ENCODE measurements around the gene CDK9. TPM values are rescaled to one million over a fixed set of nuclear protein-coding genes. Genes with fewer than 3 reads are reported as not detected.
A peak's percentile ranks its signal among the peaks of the same experiment; 100 is the strongest.

CDK9 gene
- polyA plus RNA-seq, 1 donor: 58.7 TPM

DNA sequence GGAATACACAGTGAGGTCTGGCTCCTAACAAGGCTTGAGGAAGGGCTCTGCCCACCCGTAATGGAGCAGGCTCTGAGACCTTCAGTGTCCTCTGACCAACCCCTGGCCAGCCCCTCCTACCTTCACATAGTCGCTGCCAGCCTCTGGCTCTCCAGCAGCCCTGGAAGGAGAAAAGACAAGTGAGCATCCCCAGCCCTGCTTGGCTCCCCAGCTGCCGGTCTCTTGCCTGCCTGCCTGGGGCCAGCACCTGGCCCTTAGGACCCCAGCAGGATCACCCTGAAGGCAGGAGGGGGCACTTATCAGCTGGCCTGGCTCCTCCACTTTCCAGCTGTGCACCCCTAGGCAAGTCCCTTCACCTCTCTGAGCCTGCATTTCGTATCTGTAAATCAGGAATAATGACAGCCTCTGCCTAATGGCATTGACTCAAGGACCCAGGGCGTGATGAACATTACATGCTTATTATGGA is 24.3 kb upstream of the CDK9 start:
- no peak for DNase-seq

DNA sequence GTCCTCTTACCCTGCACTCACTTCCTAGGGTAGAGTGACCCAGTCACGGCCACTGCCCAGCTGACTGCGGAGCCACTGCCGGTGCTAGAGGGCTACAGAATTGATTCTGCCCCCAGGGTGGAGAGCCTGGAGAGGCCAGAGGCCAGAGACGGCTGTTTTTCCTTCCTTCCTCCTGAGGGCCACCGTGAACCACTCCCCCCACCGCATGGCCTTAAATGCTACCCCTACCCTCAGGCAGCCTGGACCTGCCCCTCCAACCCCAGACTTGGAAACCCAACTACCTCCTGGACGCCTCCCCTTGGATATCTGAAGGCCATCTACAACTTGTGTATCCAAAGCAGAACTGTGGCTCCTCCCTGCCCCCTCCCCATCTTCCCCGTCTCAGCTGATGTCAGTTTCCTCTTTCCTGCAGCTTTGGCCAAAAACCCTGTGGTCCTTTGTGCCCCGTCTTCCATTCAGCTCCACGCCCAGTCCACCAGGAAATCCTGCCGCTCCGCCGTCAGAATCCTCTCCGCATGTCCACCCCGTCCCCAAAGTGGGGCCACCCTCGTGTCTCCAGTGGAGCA is 23.6 kb upstream of the CDK9 start:
- DNase-seq: no peak

DNA sequence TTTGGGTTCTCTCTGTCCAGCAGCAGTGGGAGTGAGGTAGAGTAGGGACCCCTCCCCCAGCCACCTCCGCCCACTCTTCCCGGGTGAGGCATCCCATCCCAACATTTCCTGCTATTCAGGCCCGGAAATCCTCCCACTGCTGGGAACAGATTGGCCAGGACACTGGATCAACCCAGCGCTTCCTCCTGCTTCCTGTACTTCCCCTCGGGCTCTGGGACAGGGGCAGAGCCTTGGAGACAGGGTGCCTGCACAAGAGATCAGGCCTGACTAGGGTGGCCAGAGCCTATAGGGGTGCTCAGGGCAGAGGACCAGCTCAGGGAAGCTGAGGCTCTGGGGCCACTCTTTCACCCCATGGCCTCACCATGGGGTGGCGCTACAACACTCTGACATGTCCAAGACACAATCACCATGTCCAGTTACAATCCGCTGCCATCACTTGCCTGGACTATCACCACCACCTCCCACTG is 21.9 kb upstream of the CDK9 start:
- DNase-seq: no peak

DNA sequence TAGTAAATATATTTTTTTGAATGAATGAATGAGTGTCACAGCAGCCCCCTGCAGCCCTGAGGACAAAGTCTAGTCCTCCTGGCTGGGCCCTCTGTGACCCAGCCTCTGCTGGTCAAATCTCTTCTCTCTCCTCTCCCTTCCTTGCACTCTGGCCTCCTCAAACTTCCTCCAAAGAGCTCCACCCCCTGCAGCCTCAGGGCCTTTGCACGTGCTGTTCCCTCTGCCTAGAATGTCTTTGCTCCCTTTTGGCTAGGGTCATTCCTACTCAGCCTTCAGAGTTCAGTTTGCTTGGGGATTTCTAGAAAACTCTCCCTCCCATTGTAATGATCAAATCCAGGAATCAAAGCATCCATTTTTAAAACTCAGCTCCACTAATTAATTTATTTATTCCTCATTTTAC is 20.4 kb upstream of the CDK9 start:
- DNase-seq: no peak

- DNase-seq: no peak
Observed at GRCh38 chr9:127767410-127767809, 18.4 kb upstream of the CDK9 start.

DNA sequence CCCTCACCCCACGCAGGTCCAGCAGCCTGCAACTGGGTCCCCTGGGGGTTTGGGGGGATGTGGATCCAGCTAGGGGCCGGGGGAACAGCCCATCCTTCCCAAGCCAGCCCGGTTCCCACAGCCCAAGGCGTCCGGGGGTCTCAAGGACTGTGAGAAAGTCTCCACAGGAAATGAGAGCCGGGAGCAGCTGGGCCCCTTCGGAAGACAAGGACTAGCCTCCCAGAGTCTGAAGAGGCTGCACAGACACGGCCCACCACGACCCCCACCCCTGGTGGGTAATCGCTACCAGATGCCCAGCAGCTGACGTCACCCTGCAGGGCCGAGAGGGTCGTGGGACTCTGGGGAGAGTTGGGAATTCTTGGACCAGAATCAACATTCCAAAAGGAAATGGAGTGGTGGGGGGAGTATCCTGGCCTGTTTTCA is 17.9 kb upstream of the CDK9 start:
- no peak for DNase-seq

DNA sequence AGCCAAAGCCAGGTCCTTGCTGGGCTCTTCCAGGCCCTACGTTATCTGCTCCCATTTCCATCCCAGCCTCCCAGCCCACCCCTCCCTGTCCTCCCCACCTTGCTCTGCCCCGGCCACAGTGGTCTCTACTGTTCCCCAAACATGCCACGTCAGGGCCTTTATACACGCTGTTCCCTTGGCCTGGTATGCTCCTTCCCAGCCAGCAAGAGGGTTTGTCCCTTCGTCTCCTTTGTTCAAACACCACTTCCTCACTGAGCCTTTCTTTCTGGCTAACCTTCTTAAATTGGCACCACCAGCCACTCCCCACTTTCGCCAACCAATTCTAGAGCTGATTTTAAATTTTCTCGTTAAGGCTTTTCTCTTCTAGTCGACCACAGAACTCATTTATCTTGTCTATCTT is 17.1 kb upstream of the CDK9 start:
- DNase-seq: no peak

GRCh38 chr9:127769101-127769500 is 16.7 kb upstream of the CDK9 start:
- DNase-seq: no peak

DNA sequence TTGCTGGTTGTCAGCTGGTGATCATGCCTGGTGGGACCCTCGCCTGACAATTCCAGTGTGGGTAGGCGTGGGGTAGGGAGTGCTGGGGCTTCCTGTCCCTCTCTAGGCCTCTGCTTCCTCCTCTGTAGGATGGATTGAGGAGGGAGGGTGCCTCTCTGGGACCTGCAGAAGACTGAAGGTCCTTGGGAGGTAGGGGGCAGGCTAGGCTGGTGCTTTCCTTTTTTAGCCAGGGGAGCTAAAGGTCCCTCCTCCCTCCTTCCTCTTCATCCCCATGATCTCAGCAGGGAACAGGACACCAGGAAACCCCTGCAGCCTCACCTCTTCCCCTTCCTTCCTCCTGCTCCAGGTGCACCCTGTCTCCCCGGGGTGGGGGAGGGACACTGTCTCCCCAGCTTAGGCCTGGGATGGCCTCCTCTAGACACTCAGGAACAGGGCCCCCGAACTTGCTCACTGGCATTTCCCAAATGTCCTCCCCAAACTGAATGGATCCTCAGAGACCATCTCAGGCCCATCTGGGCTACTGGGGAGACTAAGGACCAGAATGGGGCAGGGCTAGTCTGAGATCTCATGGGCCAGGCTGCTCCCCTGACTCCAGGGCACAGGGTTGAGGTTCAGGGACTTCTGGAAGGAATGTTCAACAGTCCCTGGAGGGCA is 15.8 kb upstream of the CDK9 start:
- no peak for DNase-seq

DNA sequence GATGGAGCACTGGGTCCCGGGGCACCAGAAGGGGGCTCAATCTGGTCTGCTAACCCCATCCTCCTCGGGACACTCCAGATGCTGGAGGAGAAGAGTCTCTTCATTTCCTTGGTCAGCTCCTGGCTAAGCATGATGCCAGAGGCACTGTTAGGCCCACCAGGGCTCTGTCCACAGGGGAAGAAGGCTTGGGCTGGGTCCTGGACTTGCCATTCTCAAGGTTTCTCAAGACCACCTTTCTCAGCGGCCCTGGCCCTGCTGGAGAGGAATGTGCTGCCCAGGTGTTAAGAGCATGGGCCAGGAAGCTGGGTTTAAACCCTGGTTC is 15.3 kb upstream of the CDK9 start:
- DNase-seq: no peak

DNA sequence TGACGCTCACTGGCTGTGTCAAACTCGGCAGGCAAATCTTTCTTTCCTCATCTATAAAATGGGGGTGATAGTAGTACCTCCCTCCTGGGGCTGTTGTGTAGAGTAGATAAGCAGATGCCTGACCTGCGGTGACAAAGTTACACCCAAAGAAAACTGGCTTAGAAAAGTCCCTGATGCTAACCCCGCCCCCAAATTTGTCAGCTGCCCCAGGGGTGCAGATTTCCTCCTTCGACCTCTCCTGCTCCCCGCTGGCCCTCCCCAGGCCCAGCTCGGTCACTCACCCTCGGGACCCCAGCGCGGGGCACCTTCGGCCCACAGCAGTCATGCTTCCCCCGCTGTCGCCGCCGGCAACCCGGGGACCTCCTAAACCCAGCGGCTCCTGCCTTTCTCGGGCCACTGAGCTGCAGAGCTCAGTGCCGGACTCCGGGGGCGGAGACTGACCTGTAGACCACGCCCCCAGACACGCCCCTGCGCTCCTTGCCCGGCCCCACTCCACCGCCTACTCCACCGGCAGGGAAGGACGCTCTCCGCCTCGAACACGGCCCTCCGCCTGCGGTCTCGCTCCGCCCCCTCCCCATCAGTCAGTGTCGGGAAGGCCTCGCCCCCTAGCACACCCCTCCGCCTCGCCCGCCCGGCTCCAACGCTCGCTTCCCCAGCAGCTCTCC is 14.8 kb upstream of the CDK9 start:
- DNase-seq: peak; percentile 95

- no peak for DNase-seq
Observed at GRCh38 chr9:127771570-127772189, 14.2 kb upstream of the CDK9 start.

GRCh38 chr9:127772603-127773002 is 13.2 kb upstream of the CDK9 start:
- DNase-seq: no peak

GRCh38 chr9:127773272-127773671 is 12.6 kb upstream of the CDK9 start:
- DNase-seq: no peak

DNA sequence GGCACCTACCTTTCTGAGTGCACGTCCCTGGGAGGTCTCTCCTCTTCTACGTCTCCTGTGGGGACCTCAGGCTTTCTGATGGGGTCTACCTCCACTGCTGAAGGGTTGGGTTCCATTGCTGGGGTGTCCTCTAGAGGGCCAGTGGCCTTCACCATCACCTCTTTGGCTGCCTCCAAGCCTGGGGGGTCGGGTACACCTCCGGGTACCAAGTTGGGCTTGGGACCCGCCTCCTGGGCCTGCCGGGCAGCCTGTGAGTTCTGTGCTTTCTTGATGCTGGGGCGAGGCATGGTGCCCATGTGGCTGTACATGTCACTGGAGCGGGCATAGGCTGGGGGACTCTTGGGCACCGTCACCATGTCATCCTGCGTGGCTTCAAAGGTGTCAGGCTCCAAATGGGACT is 11.9 kb upstream of the CDK9 start:
- no peak for DNase-seq

DNA sequence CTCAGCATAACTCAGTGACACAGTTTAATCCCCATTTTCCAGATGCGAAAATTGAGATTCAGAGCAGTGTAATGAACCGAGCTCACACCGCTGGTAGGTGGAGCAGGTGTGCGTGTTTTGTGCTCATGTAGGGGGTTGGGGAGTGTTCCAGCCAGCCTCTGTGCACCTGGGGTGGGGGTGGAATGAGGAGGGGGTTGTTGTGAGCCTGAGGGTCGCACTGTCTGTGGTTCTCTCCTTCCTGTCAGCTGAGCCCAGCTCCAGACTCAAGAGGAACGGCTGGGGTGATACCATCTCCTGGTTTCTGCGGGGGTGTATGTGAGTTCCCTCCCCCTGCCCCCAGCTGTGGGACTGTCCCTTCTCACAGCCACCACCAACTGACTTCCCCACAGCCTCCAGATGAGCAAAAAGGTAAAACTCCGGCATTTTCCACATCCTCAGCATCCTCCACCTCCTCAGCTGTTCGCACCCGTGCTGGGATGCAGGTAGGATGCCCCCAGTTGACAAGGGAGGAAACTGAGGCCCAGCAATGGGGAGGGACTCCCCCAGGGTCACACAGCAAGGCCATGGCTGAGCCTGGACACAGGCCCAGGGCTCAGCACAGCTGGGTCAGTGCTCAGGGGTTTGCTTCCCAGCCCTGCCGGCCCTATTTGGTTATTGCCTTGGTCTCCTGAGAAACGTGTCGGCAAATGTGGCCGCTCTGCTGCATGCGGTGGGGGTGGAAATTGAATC is 9.5 kb upstream of the CDK9 start:
- DNase-seq: no peak

- no peak for DNase-seq
Observed at GRCh38 chr9:127776924-127777289, 8.9 kb upstream of the CDK9 start.

- DNase-seq: no peak
Observed at GRCh38 chr9:127777368-127777980, 8.4 kb upstream of the CDK9 start.

DNA sequence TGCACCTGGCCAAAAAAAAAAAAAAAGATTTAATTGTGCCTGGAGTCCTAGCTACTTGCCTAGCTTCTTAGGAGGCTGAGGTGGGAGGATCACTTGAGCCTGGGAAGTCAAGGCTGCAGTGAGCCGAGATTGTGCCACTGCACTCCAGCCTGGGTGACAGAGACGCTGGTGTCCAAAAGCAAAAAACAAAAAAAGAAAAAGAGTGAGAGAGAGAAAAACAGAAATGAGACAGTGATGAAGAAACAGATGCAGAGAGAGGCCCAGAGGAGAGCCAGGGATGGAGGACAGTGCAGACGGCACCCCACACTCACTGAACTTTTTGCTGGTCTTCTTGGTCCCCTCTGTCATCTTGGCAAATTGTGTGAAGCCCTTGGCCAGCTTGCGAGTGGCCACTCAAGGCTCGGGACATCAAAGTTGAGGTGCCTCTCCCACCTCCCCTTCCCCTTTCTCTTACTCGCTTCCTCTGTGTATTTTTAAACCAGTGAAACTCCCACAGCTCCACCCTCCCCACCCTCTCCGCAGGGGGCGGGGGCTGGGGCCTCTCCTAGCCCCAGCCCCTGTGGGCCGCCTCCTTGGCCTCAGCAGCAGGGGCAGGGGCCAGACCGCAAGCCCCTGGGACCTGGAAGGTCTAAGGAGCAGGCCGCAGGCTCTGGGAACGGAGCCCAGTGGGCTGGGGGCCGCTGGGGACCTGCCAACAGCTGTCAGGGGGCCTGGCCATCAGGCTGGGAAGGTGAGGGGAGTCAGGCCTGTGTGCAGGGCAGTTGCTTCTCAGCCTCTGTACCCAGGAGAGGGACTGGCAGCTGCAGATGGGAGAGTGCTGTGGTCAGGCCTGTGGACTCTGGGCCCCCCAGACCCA is 7.3 kb upstream of the CDK9 start, which contains the start of gene SH2D3C:
TSS of gene SH2D3C (minus strand) at position 387 of the 856 bp plus-strand sequence. CDS start at position 348, 39 bp downstream.
- DNase-seq: no peak

DNA sequence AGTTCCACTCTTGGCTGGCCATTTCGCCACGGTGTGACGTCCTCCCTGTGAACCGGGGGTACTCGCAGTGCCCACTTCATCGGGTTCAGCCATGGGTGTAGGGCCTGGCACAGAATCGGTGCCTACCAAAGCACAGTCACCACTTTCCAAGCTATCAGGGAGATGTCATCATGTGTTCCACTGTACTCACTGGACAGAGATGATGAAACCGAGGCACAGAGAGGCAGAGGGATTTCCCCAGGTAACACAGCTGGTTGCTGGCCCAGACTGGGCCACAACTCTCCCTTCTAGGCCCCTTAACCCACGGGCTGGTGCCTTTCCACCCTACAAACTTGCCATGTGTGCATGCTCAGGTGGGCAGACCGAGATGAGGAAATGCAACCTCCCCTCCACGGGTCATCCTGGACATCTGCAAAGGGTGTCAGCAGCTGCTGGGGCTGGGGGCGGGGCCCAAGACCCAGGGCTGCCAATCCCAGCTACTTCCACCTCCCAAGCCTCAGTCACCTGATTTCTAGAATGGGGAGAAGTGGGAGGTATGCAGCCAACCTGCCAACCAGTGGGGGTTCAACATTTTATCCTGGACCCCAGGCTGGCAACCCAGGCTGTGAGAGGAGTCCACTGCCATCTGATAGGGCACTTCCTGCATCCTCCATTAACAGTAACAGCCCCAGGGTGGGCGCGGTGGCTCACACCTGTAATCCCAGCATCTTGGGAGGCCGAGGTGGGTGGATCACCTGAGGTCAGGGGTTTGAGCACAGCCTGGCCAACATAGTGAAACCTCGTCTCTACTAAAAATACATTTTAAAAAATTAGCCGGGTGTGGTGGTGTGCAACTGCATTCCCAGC is 6.5 kb upstream of the CDK9 start:
- no peak for DNase-seq
